SIG-M5 (cell line): Measurements from ENCODE around the gene DESI2.

Experiments used
- DNase-seq: peaks from one replicate; lab custom pipeline; 2025; lab: John Stamatoyannopoulos, UW

Gene DESI2

GRCh38 chr1:244755673-244756072 lies 102.7 kb downstream of the DESI2 start:
- no peak for DNase-seq

GRCh38 chr1:244757091-244757939 lies 104.4 kb downstream of the DESI2 start:
- DNase-seq, result no peak
